Endothelial cell of umbilical vein (primary cell): Measurements from ENCODE around the gene SLC12A7. TPM values are rescaled to one million over a fixed set of nuclear protein-coding genes. Genes with fewer than 3 reads are reported as not detected.
"Not testable (repeated sequence)": the region's sequence is repeated elsewhere in the genome, so short reads cannot be mapped to it uniquely, and the experiment has no call there.

Experiments used
- BruUV-seq: library from RNA; stranded (reverse); fragments of 400-500 nt; replicated peaks from 2 replicates; lab custom pipeline; 2021; lab: Mats Ljungman, UMichigan
- CTCF ChIA-PET: fragments of 300-600, 350-600 bp; sonication (Branson Sonifier 250); formaldehyde crosslinking; loops from one replicate; lab custom pipeline; 2021; ENCODE audit warnings: antibody characterized with exemption, inconsistent platforms; lab: Charles Lee
- POLR2A ChIA-PET: fragments of 300-600, 350-600 bp; sonication (Branson Sonifier 250); formaldehyde crosslinking; loops from one replicate; lab custom pipeline; 2021; ENCODE audit warnings: antibody characterized with exemption, inconsistent platforms; lab: Charles Lee
- DNase-seq: peaks from one replicate; pipeline ENCODE4 v3.0.0-alpha.2; 2011; ENCODE audit warnings: low read depth, low spot score
- FAIRE-seq: peaks from 2 replicates; lab custom pipeline; 2011; peaks lifted over from hg19 to GRCh38; lab: Jason Lieb, UNC
- H2AFZ ChIP-seq: 2 replicates; pipeline ENCODE4 v1.6.0; 2012; ENCODE audit warnings: low read depth, low read length, control low read depth, inconsistent platforms
- H3K27ac ChIP-seq: 2 replicates; pipeline ENCODE4 v1.5.1; 2011; ENCODE audit warnings: low read depth, mild to moderate bottlenecking, control low read depth, low read length, moderate library complexity; ENCODE audit not compliant: insufficient read depth
- H3K27me3 ChIP-seq, 2 experiments: 2 replicates each; pipeline versions ENCODE4 v1.6.0 to v1.6.1; 2011; ENCODE audit warnings: low read length in 2 of 2, mixed read lengths in 1 of 2; ENCODE audit not compliant: control insufficient read depth in 2 of 2, insufficient read depth in 2 of 2
- H3K36me3 ChIP-seq, 2 experiments: 2 replicates in 1 of 2; 3 replicates in 1 of 2; pipeline ENCODE4 v1.5.1; 2011; ENCODE audit warnings: low read length in 2 of 2, mild to moderate bottlenecking in 1 of 2, moderate library complexity in 1 of 2; ENCODE audit not compliant: control insufficient read depth in 2 of 2, insufficient read depth in 2 of 2; ENCODE audit errors: extremely low read depth in 1 of 2
- H3K4me1 ChIP-seq: 3 replicates; pipeline ENCODE4 v1.5.1; 2011; ENCODE audit warnings: mild to moderate bottlenecking, low read length; ENCODE audit not compliant: control insufficient read depth, insufficient read depth; ENCODE audit errors: extremely low read depth
- H3K4me2 ChIP-seq: 2 replicates; pipeline ENCODE4 v1.6.1; 2011; ENCODE audit warnings: low read length, control low read depth, mixed read lengths; ENCODE audit not compliant: insufficient read depth
- H3K4me3 ChIP-seq, 3 experiments: fragments of 200-600 bp in 1 of 3; sonication (generic), shearing (Covaris generic) in 1 of 3; replicated peaks in 1 of 3; 2 replicates each; pipeline ENCODE4 v1.5.1; 2011 to 2016; ENCODE audit warnings: control low read depth in 3 of 3, low read length in 3 of 3, mild to moderate bottlenecking in 2 of 3, inconsistent platforms in 1 of 3, low read depth in 1 of 3, moderate library complexity in 1 of 3; ENCODE audit not compliant: insufficient read depth in 1 of 3
- H3K79me2 ChIP-seq: 2 replicates; pipeline ENCODE4 v1.6.0; 2012; ENCODE audit warnings: low read length, inconsistent platforms; ENCODE audit not compliant: control insufficient read depth, insufficient read depth
- H3K9ac ChIP-seq: replicated peaks from 2 replicates; pipeline ENCODE3; 2011; ENCODE audit warnings: low read length, control low read depth; ENCODE audit not compliant: insufficient read depth; ENCODE audit errors: extremely low read depth
- H3K9me1 ChIP-seq: replicated peaks from 3 replicates; pipeline ENCODE4 v1.6.0; 2011; ENCODE audit warnings: mild to moderate bottlenecking, low read length; ENCODE audit not compliant: control insufficient read depth, insufficient read depth; ENCODE audit errors: extremely low read depth
- H3K9me3 ChIP-seq: replicated peaks from 2 replicates; pipeline ENCODE4 v1.5.1; 2012; ENCODE audit warnings: low read length, inconsistent platforms; ENCODE audit not compliant: control insufficient read depth, insufficient read depth
- H4K20me1 ChIP-seq: replicated peaks from 2 replicates; pipeline ENCODE3; 2011; ENCODE audit warnings: mild to moderate bottlenecking, low read length; ENCODE audit not compliant: control insufficient read depth, insufficient read depth; ENCODE audit errors: extremely low read depth
- CTCF ChIP-seq, 2 donors: IDR thresholded peaks; 1 replicate in 1 of 2; 2 replicates in 1 of 2; pipeline ENCODE4 v1.5.1; 2011; ENCODE audit warnings: low read length in 2 of 2, mild to moderate bottlenecking in 2 of 2, moderate library complexity in 2 of 2, control low read depth in 1 of 2, inconsistent platforms in 1 of 2, low read depth in 1 of 2; ENCODE audit not compliant: insufficient read depth in 1 of 2; ENCODE audit errors: extremely low read depth in 1 of 2
- EZH2 ChIP-seq: IDR thresholded peaks from 2 replicates; pipeline ENCODE4 v1.6.1; 2012; ENCODE audit warnings: borderline replicate concordance, low read depth, mild to moderate bottlenecking, moderate library complexity, low read length, inconsistent platforms; ENCODE audit not compliant: severe bottlenecking
- FOS ChIP-seq: IDR thresholded peaks from 2 replicates; pipeline ENCODE4 v1.6.1; 2011; ENCODE audit warnings: mild to moderate bottlenecking, low read length, moderate library complexity, borderline replicate concordance; ENCODE audit not compliant: insufficient read depth
- GATA2 ChIP-seq: IDR thresholded peaks from 2 replicates; pipeline ENCODE4 v1.7.0; 2011; ENCODE audit warnings: low read depth, mild to moderate bottlenecking, moderate library complexity, mixed read lengths, low read length; ENCODE audit not compliant: insufficient read length, insufficient read depth
- JUN ChIP-seq: IDR thresholded peaks from 2 replicates; pipeline ENCODE4 v1.6.1; 2011; ENCODE audit warnings: borderline replicate concordance, low read depth; ENCODE audit not compliant: insufficient read length, insufficient read depth
- MAX ChIP-seq: IDR thresholded peaks from 2 replicates; pipeline ENCODE4 v1.6.1; 2011; ENCODE audit not compliant: insufficient read depth, insufficient read length
- MYC ChIP-seq: IDR thresholded peaks from one replicate; pipeline ENCODE4 v1.6.1; 2011; ENCODE audit warnings: mild to moderate bottlenecking, low read depth, low read length
- POLR2A ChIP-seq: IDR thresholded peaks from 2 replicates; pipeline ENCODE4 v1.6.1; 2012; ENCODE audit warnings: low read depth, mild to moderate bottlenecking, control low read depth, low read length
- POLR2AphosphoS5 ChIP-seq: IDR thresholded peaks from 2 replicates; pipeline ENCODE4 v1.6.1; 2012; ENCODE audit warnings: low read depth, mild to moderate bottlenecking, control low read depth, low read length, moderate library complexity; ENCODE audit not compliant: insufficient read depth
- dilution Hi-C: fragments of 300-500 bp; cut with MboI; formaldehyde crosslinking; loops from one replicate; pipeline ENCODE4 v1.15.0; 2019; ENCODE audit warnings: low sequenced_read_pairs; ENCODE audit not compliant: extremely low pct_ligation_motif_present
- intact Hi-C: fragments of 100-400 bp; cut with micrococcal nuclease; formaldehyde crosslinking; loops from one replicate; pipeline ENCODE4 v1.10.0; 2022
- polyA plus RNA-seq, 4 experiments: library from polyadenylated mRNA; depleted of rRNA in 3 of 4; stranded (reverse) in 3 of 4; unstranded in 1 of 4; fragments of >200 nt; gene quantifications; 2 replicates each; pipeline versions ENCODE4 v1.2.1 to v1.2.3, GENCODE V29; 2011 to 2012; ENCODE audit warnings: missing spikeins in 1 of 4
- total RNA-seq: library from RNA; stranded (reverse); gene quantifications from 2 replicates; pipeline ENCODE4 v1.2.3, GENCODE V29; 2021

Gene SLC12A7
- total and polyA plus RNA-seq, 2 donors (not counting 3 experiments of a cell fraction or from before 2014, with no cell fraction given), result 16.4 to 38.8 TPM

- H3K9me1 ChIP-seq, result no peaks in the 10 kb centered on the region
- intact Hi-C loops (no loop called here), dilution Hi-C loops (no loop called here)
- TF ChIP-seq FOS (no peak), JUN (no peak), EZH2 (no peak), GATA2 (no peak), MAX (no peak), POLR2AphosphoS5 (no peak), CTCF (IDR thresholded peaks at IDR 0.05; ENCODE audit: extremely low read depth in 1 of 2, insufficient read depth in 1 of 2, low read depth in 1 of 2, low read length in 2 of 2) (no peak), MYC (no peak), POLR2A (no peak)
- H3K9ac ChIP-seq, result no peak overlapping the region
- no peaks in the 10 kb centered on the region for H4K20me1 ChIP-seq
- no peak overlapping the region for H3K27ac ChIP-seq
- peaks cover 5% of the 10 kb centered on the region for H3K4me1 ChIP-seq
- no peaks in the 10 kb centered on the region for H3K27me3 ChIP-seq
- no peaks in the 10 kb centered on the region for H3K9me3 ChIP-seq
- peaks cover 2% of the 10 kb centered on the region for H3K79me2 ChIP-seq
- H2AFZ ChIP-seq, result no peak overlapping the region
- FAIRE-seq (no peak), DNase-seq (no peak)
- no peaks in the 10 kb centered on the region for H3K36me3 ChIP-seq
- ChIA-PET CTCF (no interaction called here), POLR2A (no interaction called here)
- no peak overlapping the region for H3K4me2 ChIP-seq
- BruUV-seq, result no TSS peak
- no peak overlapping the region for H3K4me3 ChIP-seq
These were observed 12.8 kb downstream of the SLC12A7 start for GRCh38 chr5:1098986-1099597.

GRCh38 chr5:1097988-1098385 lies 13.9 kb downstream of the SLC12A7 start:
- H3K9me3 ChIP-seq, POLR2A ChIA-PET, intact Hi-C loops, H3K4me2 ChIP-seq, H3K9ac ChIP-seq, H3K36me3 ChIP-seq, CTCF ChIA-PET, H3K79me2 ChIP-seq, H3K9me1 ChIP-seq, DNase-seq, H3K4me1 ChIP-seq, dilution Hi-C loops, H3K4me3 ChIP-seq, H4K20me1 ChIP-seq, FAIRE-seq, H3K27ac ChIP-seq, H3K27me3 ChIP-seq, BruUV-seq, H2AFZ ChIP-seq: not testable (repeated sequence)
